Keratinocyte (primary cell): ENCODE measurements around the gene BEND5.

Experiments used
- EZH2 ChIP-seq: IDR thresholded peaks from one replicate; pipeline ENCODE4 v1.6.1; 2012; ENCODE audit warnings: inconsistent platforms, mild to moderate bottlenecking, low read length, moderate library complexity
- TF ChIP-seq, protein P1 (sequence below), 3 experiments: IDR thresholded peaks in 1 of 3; conservative IDR thresholded peaks in 1 of 3; optimal IDR thresholded peaks in 1 of 3; 2 replicates in 2 of 3; 3 replicates in 1 of 3; pipeline versions ENCODE3 to v1.5.1; 2011; ENCODE audit warnings: low read length in 3 of 3, mild to moderate bottlenecking in 3 of 3, moderate library complexity in 2 of 3, control low read depth in 1 of 3, inconsistent platforms in 1 of 3; ENCODE audit not compliant: insufficient read depth in 2 of 3; ENCODE audit errors: extremely low read depth in 1 of 3

DNA sequence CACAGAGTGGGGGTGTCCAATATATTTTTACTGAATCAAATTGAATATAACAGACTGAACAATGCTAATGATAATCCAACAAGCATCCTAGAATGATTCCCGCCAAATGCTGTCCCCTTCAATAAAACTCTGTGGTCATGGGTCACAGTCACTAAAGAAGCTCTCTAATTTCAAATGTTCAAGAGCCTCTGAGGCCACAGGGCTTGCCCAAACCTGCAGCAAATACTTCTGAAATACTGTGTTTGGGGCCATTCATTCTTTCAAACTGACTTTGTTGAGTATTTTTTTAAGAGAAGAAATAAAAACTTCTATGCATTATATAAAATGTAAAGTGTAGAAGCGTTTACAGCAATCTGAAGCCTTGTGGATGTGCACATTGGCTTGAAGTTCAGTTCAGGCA lies 7.6 kb upstream of the BEND5 start:
- TF ChIP-seq, protein P1, sequence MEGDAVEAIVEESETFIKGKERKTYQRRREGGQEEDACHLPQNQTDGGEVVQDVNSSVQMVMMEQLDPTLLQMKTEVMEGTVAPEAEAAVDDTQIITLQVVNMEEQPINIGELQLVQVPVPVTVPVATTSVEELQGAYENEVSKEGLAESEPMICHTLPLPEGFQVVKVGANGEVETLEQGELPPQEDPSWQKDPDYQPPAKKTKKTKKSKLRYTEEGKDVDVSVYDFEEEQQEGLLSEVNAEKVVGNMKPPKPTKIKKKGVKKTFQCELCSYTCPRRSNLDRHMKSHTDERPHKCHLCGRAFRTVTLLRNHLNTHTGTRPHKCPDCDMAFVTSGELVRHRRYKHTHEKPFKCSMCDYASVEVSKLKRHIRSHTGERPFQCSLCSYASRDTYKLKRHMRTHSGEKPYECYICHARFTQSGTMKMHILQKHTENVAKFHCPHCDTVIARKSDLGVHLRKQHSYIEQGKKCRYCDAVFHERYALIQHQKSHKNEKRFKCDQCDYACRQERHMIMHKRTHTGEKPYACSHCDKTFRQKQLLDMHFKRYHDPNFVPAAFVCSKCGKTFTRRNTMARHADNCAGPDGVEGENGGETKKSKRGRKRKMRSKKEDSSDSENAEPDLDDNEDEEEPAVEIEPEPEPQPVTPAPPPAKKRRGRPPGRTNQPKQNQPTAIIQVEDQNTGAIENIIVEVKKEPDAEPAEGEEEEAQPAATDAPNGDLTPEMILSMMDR (optimal IDR thresholded peaks at IDR 0.05 in 1 of 3, IDR thresholded peaks at IDR 0.05 in 1 of 3, conservative IDR thresholded peaks at IDR 0.05 in 1 of 3; ENCODE audit: extremely low read depth in 1 of 3, insufficient read depth in 2 of 3, low read length in 3 of 3), result no peak
- TF ChIP-seq EZH2, result no peak
